ENCODE data around the gene SPDYC.

Gene SPDYC

DNA sequence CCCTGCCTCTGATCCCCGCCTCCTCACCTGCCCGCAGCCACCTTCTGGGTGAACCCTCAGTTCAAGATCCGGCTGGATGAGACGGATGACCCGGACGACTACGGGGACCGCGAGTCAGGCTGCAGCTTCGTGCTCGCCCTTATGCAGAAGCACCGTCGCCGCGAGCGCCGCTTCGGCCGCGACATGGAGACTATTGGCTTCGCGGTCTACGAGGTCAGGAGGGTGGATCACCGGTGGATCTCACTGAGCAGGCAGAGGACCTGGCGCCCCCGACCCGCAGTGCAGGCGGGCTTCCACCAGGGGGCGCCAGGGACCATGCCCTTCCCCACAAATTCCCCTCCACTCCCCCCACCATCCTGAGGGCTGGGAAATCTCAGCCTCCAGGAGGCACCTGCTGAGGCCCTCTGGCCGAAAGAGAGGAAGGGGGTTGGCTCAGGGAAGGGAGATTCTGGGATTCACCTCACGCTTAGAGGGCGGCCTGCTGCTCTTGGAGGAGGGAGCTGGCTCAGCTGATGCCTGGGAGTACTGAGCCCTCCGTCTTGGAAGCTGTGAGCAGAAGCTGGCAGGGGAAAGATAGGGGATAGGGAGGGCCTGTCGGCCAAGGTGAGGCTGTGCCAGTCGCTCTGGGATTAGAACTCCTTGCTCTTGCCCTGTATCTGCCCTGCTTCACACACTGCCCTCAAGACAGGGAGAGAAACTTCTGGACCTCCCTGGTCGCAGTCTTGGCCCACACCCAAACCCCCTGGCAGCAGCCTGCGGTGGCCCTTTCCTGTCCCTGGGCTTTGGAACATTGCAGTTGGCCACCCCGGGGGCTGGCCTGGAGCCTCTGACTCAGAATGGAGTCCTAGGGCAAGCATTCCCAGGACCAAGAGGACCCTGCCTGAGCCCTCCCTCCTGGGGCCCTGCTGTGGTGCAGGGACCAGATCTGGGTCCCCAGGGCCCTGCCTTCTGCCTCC lies 34.9 kb downstream of the SPDYC start:
- Histone ChIP-seq H2AFZ (no peak overlapping the region), H3K36me3 (ENCODE audit: control insufficient read depth, insufficient read depth, low read length) (no peaks in the 10 kb centered on the region), H3K9ac (no peak overlapping the region), H3K27me3 (ENCODE audit: control insufficient read depth, insufficient read depth, low read length) (no peaks in the 10 kb centered on the region), H3K9me3 (ENCODE audit: control insufficient read depth, low read length) (no peaks in the 10 kb centered on the region), H3K4me2 (ENCODE audit: low read length) (no peak overlapping the region), H3K4me3 (ENCODE audit: low read depth, low read length) (no peak overlapping the region), H3K27ac (no peak overlapping the region), H3K4me1 (no peaks in the 10 kb centered on the region), H3K79me2 (no peaks in the 10 kb centered on the region)
- TF ChIP-seq, protein P1, sequence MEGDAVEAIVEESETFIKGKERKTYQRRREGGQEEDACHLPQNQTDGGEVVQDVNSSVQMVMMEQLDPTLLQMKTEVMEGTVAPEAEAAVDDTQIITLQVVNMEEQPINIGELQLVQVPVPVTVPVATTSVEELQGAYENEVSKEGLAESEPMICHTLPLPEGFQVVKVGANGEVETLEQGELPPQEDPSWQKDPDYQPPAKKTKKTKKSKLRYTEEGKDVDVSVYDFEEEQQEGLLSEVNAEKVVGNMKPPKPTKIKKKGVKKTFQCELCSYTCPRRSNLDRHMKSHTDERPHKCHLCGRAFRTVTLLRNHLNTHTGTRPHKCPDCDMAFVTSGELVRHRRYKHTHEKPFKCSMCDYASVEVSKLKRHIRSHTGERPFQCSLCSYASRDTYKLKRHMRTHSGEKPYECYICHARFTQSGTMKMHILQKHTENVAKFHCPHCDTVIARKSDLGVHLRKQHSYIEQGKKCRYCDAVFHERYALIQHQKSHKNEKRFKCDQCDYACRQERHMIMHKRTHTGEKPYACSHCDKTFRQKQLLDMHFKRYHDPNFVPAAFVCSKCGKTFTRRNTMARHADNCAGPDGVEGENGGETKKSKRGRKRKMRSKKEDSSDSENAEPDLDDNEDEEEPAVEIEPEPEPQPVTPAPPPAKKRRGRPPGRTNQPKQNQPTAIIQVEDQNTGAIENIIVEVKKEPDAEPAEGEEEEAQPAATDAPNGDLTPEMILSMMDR (IDR thresholded peaks at IDR 0.05): peak; percentile 66

DNA sequence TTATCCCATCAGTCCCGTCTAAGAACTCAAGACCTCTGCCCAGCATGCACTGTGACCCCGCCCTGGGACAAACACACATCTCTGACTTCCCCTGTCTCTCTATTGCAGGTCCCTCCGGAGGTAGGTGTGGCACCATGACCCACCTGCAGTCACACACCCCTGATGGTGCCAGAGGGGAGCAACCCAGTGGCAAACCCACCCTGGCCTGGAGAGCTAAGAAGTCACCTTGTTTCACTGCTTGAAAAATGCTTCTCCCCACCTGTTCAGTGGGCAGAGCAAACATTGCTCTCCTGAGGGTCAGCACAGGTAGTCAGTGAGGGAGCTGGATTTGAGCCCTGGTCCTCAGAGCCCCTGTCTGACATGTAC lies 35.6 kb downstream of the SPDYC start:
- Histone ChIP-seq H3K9me3 (ENCODE audit: control insufficient read depth, low read length) (no peaks in the 10 kb centered on the region), H3K27ac (no peak overlapping the region), H3K79me2 (no peaks in the 10 kb centered on the region), H3K27me3 (ENCODE audit: control insufficient read depth, insufficient read depth, low read length) (no peaks in the 10 kb centered on the region), H3K4me3 (ENCODE audit: low read depth, low read length) (no peak overlapping the region), H3K36me3 (ENCODE audit: control insufficient read depth, insufficient read depth, low read length) (no peaks in the 10 kb centered on the region), H3K9ac (no peak overlapping the region), H2AFZ (no peak overlapping the region), H3K4me2 (ENCODE audit: low read length) (no peak overlapping the region), H3K4me1 (no peaks in the 10 kb centered on the region)
- TF ChIP-seq, protein P1 (IDR thresholded peaks at IDR 0.05): no peak

DNA sequence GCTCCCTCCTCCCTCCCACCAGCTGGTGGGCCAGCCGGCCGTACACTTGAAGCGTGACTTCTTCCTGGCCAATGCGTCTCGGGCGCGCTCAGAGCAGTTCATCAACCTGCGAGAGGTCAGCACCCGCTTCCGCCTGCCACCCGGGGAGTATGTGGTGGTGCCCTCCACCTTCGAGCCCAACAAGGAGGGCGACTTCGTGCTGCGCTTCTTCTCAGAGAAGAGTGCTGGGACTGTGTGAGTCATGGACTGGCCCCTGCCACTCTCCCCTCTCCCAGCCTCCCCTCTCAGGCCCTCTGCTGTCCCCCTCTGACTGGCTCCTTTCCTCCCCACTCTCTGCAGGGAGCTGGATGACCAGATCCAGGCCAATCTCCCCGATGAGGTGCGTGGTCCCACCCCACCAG lies 36.4 kb downstream of the SPDYC start:
- no peak overlapping the region for H3K4me3 ChIP-seq (ENCODE audit: low read depth, low read length)
- H3K79me2 ChIP-seq: no peaks in the 10 kb centered on the region
- no peak overlapping the region for H3K4me2 ChIP-seq (ENCODE audit: low read length)
- peaks cover 3% of the 10 kb centered on the region for H3K4me1 ChIP-seq
- no peak overlapping the region for H2AFZ ChIP-seq
- H3K9me3 ChIP-seq (ENCODE audit: control insufficient read depth, low read length): no peaks in the 10 kb centered on the region
- TF ChIP-seq, protein P1 (IDR thresholded peaks at IDR 0.05): no peak
- no peak overlapping the region for H3K27ac ChIP-seq
- no peak overlapping the region for H3K9ac ChIP-seq
- no peaks in the 10 kb centered on the region for H3K27me3 ChIP-seq (ENCODE audit: control insufficient read depth, insufficient read depth, low read length)
- no peaks in the 10 kb centered on the region for H3K36me3 ChIP-seq (ENCODE audit: control insufficient read depth, insufficient read depth, low read length)

DNA sequence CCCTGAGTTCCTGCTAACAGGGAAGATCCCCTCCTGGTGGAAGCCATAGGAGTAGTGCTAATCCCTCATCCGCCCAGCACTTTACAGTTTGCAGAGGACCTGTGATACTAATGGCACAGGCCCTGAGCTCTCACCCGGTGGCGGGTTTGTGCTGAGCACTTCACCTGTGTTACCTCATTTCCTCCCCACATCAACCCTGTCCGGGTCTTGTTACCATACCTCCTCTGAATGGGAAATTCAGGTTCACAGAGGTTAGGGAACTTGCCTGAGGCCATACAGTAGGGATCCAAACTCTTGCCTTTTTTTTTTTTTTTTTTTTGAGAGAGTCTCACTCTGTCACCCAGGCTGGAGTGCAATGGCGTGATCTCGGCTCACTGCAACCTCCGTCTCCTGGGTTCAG lies 36.9 kb downstream of the SPDYC start:
- H3K9me3 ChIP-seq (ENCODE audit: control insufficient read depth, low read length): no peaks in the 10 kb centered on the region
- H3K4me3 ChIP-seq (ENCODE audit: low read depth, low read length): no peak overlapping the region
- H3K4me2 ChIP-seq (ENCODE audit: low read length): no peak overlapping the region
- H3K36me3 ChIP-seq (ENCODE audit: control insufficient read depth, insufficient read depth, low read length): no peaks in the 10 kb centered on the region
- H3K4me1 ChIP-seq: peaks cover 3% of the 10 kb centered on the region
- no peak overlapping the region for H2AFZ ChIP-seq
- no peak overlapping the region for H3K9ac ChIP-seq
- H3K27ac ChIP-seq: no peak overlapping the region
- no peaks in the 10 kb centered on the region for H3K27me3 ChIP-seq (ENCODE audit: control insufficient read depth, insufficient read depth, low read length)
- H3K79me2 ChIP-seq: no peaks in the 10 kb centered on the region
- TF ChIP-seq, protein P1 (IDR thresholded peaks at IDR 0.05): no peak
